ENCODE results near the gene FBXL15.
"Not testable (repeated sequence)": the region's sequence is repeated elsewhere in the genome, so short reads cannot be mapped to it uniquely, and the experiment has no call there.

Gene FBXL15

DNA sequence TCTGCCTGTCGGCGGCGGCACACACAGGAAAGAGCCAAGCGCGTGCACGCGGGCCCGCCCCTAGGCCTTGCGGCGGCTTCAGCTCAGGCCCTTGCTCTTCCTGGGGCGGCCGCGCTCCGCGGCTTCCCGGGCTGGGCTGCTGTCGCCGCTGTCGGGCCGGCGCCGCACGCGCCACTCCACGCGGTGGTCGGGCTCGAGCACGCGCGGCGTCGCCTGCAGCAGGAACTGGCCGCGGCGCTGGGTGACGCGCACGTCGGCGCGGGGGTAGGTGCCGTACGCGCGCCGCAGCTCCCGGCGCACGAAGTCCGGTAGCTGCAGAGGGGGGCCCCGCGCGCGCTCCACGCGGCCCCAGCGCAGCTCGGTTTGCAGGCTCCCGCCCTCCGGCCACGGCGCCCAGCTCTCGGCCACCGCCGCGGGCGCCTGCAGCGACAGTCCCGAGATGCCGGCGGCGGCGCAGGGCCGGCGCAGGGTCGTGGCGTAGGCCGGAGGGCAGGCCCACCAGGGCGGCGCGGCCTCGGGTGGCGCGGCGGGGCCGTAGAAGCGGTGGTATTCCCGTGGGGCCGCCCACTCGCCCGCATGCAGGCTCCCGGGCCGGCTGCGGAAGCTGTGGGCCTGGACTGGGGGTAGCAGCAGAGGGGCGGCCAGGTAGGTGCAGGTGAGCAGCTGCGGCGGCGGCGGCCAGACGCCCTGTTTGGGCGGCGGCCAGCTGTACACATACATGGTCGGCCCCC lies 29.9 kb downstream of the FBXL15 start:
- Histone ChIP-seq H3K4me3 (ENCODE audit: low read length in 2 of 2) (peak overlapping the region; percentile 87 to 95), H3K27me3 (ENCODE audit: control insufficient read depth in 1 of 2, insufficient read depth in 2 of 2, low read length in 2 of 2) (no peaks in the 10 kb centered on the region), H3K9ac (ENCODE audit: low read length in 2 of 2) (peak overlapping the region; percentile 79 to 83), H3K9me3 (ENCODE audit: control insufficient read depth in 2 of 2, low read length in 2 of 2) (no peaks in the 10 kb centered on the region), H3K36me3 (ENCODE audit: control insufficient read depth in 2 of 2, insufficient read depth in 2 of 2, low read length in 2 of 2) (no peaks in the 10 kb centered on the region), H3K27ac (ENCODE audit: low read length) (peak overlapping the region; percentile 60), H3K4me1 (ENCODE audit: control insufficient read depth, insufficient read depth, low read length) (peaks cover 13% of the 10 kb centered on the region)

DNA sequence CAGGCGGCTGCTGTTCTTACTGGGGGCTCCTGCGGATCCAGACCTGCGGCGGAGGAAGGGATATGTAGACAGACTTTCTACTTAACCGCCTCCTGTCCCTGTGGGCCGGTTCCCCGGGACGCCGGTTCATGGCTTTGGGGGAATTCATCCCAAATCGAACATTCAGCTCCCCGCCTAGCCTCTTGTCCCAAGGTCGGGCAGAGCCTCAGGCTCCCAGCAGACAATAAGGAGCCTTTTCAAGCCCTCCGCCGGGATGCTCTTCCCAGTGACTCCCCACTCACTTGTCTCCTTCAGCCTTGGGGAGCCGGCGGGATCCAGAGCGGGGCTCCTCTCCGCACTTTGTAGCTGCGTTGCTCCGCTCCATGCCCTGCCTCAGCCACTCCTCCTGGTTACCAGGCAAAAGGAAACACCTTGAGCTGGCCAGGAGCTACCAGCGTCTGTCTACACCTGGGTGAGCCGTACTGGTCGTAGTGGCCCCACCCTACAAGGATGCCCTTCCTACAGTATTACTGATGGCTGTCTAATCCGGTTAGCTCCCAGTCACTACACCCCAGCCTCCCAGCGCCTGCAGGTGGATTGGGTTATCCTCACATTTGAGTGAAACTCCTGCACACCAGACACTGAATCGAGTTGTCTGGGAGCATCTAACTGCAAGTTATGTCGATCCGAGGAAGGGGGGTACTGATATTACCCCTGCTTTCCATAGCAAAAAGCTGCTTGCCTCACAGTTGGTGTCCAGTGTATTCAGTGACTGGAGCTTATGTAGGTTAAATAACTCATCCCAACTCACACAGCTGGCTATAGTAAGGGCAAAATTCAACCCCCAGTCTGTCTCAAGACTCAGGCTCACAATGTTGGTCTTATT lies 30.7 kb downstream of the FBXL15 start, which contains the start of gene C10orf95:
Gene C10orf95, minus strand, starts transcription at position 439 of the 865 bp plus-strand sequence. CDS start 450 bp downstream, outside the sequence.
- peak within 1 kb of the TSS; percentile 58 to 83 for H3K9ac ChIP-seq (ENCODE audit: low read length in 2 of 2)
- H3K4me3 ChIP-seq (ENCODE audit: low read length in 2 of 2): peak within 1 kb of the TSS; percentile 87 to 95
- H3K36me3 ChIP-seq (ENCODE audit: control insufficient read depth in 2 of 2, insufficient read depth in 2 of 2, low read length in 2 of 2): no peaks in the 10 kb centered on the region
- H3K9me3 ChIP-seq (ENCODE audit: control insufficient read depth in 2 of 2, low read length in 2 of 2): no peaks in the 10 kb centered on the region
- no peaks in the 10 kb centered on the region for H3K27me3 ChIP-seq (ENCODE audit: control insufficient read depth in 1 of 2, insufficient read depth in 2 of 2, low read length in 2 of 2)
- peaks cover 13% of the 10 kb centered on the region for H3K4me1 ChIP-seq (ENCODE audit: control insufficient read depth, insufficient read depth, low read length)
- H3K27ac ChIP-seq (ENCODE audit: low read length): peak within 1 kb of the TSS; percentile 60

DNA sequence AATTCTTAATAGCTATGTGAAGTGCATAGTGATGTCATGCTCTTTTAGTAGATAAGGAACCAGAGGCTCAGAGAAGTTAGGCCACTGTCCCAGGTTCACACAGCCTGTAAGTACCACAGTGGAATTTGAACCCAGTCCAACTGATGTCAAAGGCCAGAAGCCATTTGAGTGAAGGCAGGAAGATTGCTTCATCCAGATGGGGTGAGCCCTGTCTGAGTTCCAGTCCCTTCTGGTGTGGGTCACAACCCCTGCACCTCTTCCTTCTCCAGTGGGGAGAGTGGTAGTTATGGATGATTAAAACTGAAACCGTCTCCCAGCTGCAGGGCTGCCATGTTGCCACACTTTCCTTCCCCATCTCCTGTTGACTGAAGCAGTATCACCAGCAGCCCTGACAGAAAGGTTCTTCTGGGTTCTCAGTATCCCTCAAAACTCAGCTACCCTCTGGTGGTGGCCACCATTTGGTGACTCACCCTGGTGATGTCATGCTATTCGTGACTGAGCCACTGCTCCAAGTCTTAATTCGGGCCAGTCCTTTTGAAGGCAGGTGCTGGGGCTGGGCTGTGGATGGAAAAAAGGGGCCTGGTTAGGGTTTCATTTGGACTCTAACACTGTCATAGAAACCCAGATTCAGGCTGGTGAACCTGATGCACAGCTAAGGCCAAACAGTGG lies 32.2 kb downstream of the FBXL15 start:
- peaks cover 13% of the 10 kb centered on the region for H3K4me1 ChIP-seq (ENCODE audit: control insufficient read depth, insufficient read depth, low read length)
- no peaks in the 10 kb centered on the region for H3K36me3 ChIP-seq (ENCODE audit: control insufficient read depth in 2 of 2, insufficient read depth in 2 of 2, low read length in 2 of 2)
- H3K9ac ChIP-seq (ENCODE audit: low read length in 2 of 2): no peak overlapping the region
- H3K27me3 ChIP-seq (ENCODE audit: control insufficient read depth in 1 of 2, insufficient read depth in 2 of 2, low read length in 2 of 2): no peaks in the 10 kb centered on the region
- no peaks in the 10 kb centered on the region for H3K9me3 ChIP-seq (ENCODE audit: control insufficient read depth in 2 of 2, low read length in 2 of 2)
- H3K27ac ChIP-seq (ENCODE audit: low read length): peak overlapping the region; percentile 37
- H3K4me3 ChIP-seq (ENCODE audit: low read length in 2 of 2): no peak overlapping the region

DNA sequence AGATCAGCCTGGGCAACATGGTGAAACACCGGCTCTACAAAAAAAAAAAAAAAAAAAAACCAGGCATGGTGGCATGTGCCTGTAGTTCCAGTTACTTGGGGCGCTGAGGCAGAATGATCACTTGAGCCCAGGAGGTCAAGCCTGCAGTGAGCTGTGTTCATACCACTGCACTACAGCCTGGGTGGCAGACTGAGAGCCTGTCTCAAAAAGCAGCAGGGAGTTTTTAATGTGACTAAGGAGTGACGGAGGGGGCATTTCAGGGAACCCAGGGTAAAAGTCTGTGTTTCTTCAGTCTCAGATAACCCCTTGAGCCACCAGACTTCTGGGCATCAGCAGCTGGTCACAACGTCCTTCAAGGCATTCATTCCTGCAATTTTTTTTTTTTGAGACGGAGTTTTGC lies 32.9 kb downstream of the FBXL15 start:
- Histone ChIP-seq H3K4me1 (ENCODE audit: control insufficient read depth, insufficient read depth, low read length) (peaks cover 13% of the 10 kb centered on the region), H3K27ac (ENCODE audit: low read length) (no peak overlapping the region), H3K9ac (ENCODE audit: low read length in 2 of 2) (no peak overlapping the region)

DNA sequence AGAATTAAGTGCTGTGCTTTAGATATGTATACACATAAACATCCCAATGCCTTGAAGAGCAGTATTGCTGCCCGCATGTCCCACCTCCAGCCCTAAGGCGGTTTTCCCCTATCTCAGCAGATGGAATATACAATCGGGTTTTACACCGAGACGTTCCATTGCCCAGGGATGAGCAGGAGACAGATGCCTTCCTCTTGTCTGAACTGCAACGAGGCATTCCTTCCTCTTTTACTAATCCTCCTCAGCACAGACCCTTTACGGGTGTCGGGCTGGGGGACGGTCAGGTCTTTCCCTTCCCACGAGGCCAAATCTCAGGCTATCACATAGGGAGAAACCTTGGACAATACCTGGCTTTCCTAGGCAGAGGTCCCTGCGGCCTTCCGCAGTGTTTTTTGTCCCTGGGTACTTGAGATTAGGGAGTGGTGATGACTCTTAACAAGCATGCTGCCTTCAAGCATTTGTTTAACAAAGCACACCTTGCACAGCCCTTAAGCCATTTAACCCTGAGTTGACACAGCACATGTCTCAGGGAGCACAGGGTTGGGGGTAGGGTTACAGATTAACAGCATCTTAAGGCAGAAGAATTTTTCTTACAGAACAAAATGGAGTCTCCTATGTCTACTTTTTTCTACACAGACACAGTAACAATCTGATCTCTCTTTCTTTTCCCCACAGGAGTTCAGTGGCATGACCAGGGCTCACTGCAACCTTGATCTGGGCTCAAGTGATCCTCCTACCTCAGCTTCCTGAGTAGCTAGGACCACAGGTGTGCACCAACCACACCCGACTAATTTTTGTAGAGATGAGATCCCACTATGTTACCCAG lies 34.2 kb downstream of the FBXL15 start:
- H3K36me3 ChIP-seq (ENCODE audit: control insufficient read depth in 2 of 2, insufficient read depth in 2 of 2, low read length in 2 of 2); H3K4me3 ChIP-seq (ENCODE audit: low read length in 2 of 2); H3K27me3 ChIP-seq (ENCODE audit: control insufficient read depth in 1 of 2, insufficient read depth in 2 of 2, low read length in 2 of 2); H3K9me3 ChIP-seq (ENCODE audit: control insufficient read depth in 2 of 2, low read length in 2 of 2); H3K27ac ChIP-seq (ENCODE audit: low read length); H3K9ac ChIP-seq (ENCODE audit: low read length in 2 of 2): not testable (repeated sequence)
- peaks cover 13% of the 10 kb centered on the region for H3K4me1 ChIP-seq (ENCODE audit: control insufficient read depth, insufficient read depth, low read length)

More for the DNA sequence above, 32.9 kb downstream of the FBXL15 start:
- Histone ChIP-seq H3K27me3 (ENCODE audit: control insufficient read depth in 1 of 2, insufficient read depth in 2 of 2, low read length in 2 of 2) (no peaks in the 10 kb centered on the region), H3K9me3 (ENCODE audit: control insufficient read depth in 2 of 2, low read length in 2 of 2) (no peaks in the 10 kb centered on the region), H3K4me3 (ENCODE audit: low read length in 2 of 2) (no peak overlapping the region), H3K36me3 (ENCODE audit: control insufficient read depth in 2 of 2, insufficient read depth in 2 of 2, low read length in 2 of 2) (no peaks in the 10 kb centered on the region)

DNA sequence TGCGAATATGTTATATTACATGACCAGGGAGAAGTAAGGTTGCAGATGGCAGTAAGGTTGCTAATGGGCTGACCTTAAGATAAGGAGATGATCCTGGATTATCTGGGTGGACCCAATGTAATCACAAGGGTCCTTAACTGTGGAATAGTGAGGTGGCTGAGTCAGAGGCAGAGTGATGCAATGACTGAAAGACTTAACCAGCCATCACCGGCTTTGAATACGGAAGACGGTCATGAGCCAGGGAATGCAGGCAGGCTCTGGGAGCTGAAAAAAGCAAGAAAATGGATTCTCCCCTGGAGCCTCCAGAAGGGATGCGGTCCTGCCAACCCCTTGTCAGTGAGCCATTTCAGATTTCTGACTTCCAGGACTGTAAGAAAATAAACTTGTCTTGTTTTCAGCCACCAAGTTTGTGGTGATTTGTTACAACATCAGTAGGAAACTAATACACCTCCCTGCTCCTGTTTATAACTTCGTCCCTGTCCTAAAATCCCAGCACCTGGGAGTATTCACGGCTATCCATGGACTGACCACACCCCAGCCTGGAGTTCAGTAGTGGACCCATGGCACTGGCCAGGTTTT lies 35.3 kb downstream of the FBXL15 start:
- Histone ChIP-seq H3K4me1 (ENCODE audit: control insufficient read depth, insufficient read depth, low read length) (peaks cover 15% of the 10 kb centered on the region), H3K27ac (ENCODE audit: low read length) (no peak overlapping the region), H3K4me3 (ENCODE audit: low read length in 2 of 2) (no peak overlapping the region), H3K27me3 (ENCODE audit: control insufficient read depth in 1 of 2, insufficient read depth in 2 of 2, low read length in 2 of 2) (peaks cover 2 to 4% of the 10 kb centered on the region in 2 donors), H3K9ac (ENCODE audit: low read length in 2 of 2) (no peak overlapping the region), H3K9me3 (ENCODE audit: control insufficient read depth in 2 of 2, low read length in 2 of 2) (no peaks in the 10 kb centered on the region), H3K36me3 (ENCODE audit: control insufficient read depth in 2 of 2, insufficient read depth in 2 of 2, low read length in 2 of 2) (no peaks in the 10 kb centered on the region)

DNA sequence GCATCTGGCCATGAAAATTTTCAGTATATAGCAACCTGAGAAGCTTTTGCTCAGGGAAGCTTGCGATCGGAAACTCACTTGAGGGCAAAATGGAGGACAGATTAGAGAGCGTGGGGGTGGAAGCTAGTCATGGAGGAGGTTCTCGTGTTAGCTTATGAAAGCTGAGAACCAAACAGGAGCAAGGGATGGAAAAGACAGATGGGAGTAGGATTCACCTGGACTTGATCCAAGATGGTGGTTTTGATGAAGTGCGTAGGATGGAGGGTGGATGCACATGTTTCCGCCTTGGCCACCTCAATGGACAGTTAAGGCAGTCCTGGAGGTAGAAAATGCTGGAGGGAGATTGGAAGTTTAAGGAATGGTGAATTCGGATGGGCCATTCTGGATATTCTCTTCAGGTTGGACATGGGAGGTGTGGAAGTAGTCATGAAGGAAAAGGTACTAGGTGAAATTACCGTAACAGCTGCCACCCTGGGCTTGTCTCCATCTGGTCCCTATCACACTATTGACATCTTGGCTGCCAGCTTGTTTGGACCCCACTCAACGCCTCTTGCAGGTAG lies 37.0 kb downstream of the FBXL15 start:
- H3K9ac ChIP-seq (ENCODE audit: low read length in 2 of 2): no peak overlapping the region

DNA sequence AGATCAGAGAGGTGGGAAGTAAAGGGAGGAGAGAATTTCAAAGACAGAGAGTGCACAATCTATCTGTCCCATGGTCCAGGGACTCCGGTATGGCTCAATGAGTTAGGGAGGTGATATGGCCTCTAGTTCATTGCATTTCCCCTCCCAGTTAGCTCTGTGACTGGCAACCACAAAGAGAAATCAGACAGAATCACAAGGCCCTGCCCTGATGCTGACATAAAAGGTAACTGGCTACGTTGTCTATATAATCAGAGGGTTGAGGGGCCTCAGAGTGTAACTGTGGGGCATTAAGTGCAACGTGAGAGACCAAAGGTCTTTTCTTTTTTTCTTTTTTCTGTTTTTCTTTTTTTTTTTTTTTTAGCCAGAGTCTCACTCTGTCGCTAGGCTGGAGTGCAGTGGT lies 38.0 kb downstream of the FBXL15 start:
- peaks cover 20% of the 10 kb centered on the region for H3K4me1 ChIP-seq (ENCODE audit: control insufficient read depth, insufficient read depth, low read length)
- no peaks in the 10 kb centered on the region for H3K9me3 ChIP-seq (ENCODE audit: control insufficient read depth in 2 of 2, low read length in 2 of 2)
- no peak overlapping the region for H3K27ac ChIP-seq (ENCODE audit: low read length)
- H3K9ac ChIP-seq (ENCODE audit: low read length in 2 of 2): no peak overlapping the region
- no peaks in the 10 kb centered on the region for H3K36me3 ChIP-seq (ENCODE audit: control insufficient read depth in 2 of 2, insufficient read depth in 2 of 2, low read length in 2 of 2)
- H3K4me3 ChIP-seq (ENCODE audit: low read length in 2 of 2): no peak overlapping the region
- H3K27me3 ChIP-seq (ENCODE audit: control insufficient read depth in 1 of 2, insufficient read depth in 2 of 2, low read length in 2 of 2): peaks cover 4 to 9% of the 10 kb centered on the region in 2 donors

More for the DNA sequence above, 37.0 kb downstream of the FBXL15 start:
- Histone ChIP-seq H3K36me3 (ENCODE audit: control insufficient read depth in 2 of 2, insufficient read depth in 2 of 2, low read length in 2 of 2) (no peaks in the 10 kb centered on the region), H3K4me1 (ENCODE audit: control insufficient read depth, insufficient read depth, low read length) (peaks cover 20% of the 10 kb centered on the region), H3K27me3 (ENCODE audit: control insufficient read depth in 1 of 2, insufficient read depth in 2 of 2, low read length in 2 of 2) (peaks cover 4 to 9% of the 10 kb centered on the region in 2 donors), H3K27ac (ENCODE audit: low read length) (no peak overlapping the region), H3K9me3 (ENCODE audit: control insufficient read depth in 2 of 2, low read length in 2 of 2) (no peaks in the 10 kb centered on the region), H3K4me3 (ENCODE audit: low read length in 2 of 2) (no peak overlapping the region)

DNA sequence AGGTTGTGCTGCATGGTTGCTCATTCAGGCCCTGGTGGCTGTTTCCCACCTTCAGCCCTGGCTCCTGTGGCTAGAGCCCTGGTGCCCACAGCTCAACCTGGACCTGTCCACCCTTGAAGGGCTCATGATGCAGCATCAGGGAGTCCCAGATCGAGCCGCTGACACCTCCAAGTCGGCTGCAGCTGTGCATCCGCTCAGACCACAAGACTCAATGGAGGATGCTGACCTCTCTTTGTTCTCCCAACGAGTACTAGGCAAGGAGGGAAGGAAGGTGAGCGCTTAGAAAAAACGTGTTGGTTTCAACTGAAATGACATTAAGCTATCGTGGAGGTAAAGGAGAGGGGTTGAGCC lies 40.2 kb downstream of the FBXL15 start:
- Histone ChIP-seq H3K27ac (ENCODE audit: low read length) (no peak overlapping the region), H3K9ac (ENCODE audit: low read length in 2 of 2) (peak overlapping the region; percentile 42 to 75)

More for the DNA sequence above, 40.2 kb downstream of the FBXL15 start:
- H3K36me3 ChIP-seq (ENCODE audit: control insufficient read depth in 2 of 2, insufficient read depth in 2 of 2, low read length in 2 of 2): no peaks in the 10 kb centered on the region
- peaks cover 4 to 9% of the 10 kb centered on the region in 2 donors for H3K27me3 ChIP-seq (ENCODE audit: control insufficient read depth in 1 of 2, insufficient read depth in 2 of 2, low read length in 2 of 2)
- peaks cover 20% of the 10 kb centered on the region for H3K4me1 ChIP-seq (ENCODE audit: control insufficient read depth, insufficient read depth, low read length)
- H3K9me3 ChIP-seq (ENCODE audit: control insufficient read depth in 2 of 2, low read length in 2 of 2): no peaks in the 10 kb centered on the region
- H3K4me3 ChIP-seq (ENCODE audit: low read length in 2 of 2): peak overlapping the region; percentile 74 to 77
